HG03108 (cell line): ENCODE measurements around the gene VILL.
A peak's percentile ranks its signal among the peaks of the same experiment; 100 is the strongest.
"Not testable (repeated sequence)": the region's sequence is repeated elsewhere in the genome, so short reads cannot be mapped to it uniquely, and the experiment has no call there.

Experiments used
- ATAC-seq: cut with Tn5 transposase; IDR thresholded peaks from one replicate; pipeline ENCODE4 v1.9.1; 2021; ENCODE audit warnings: moderate library complexity; ENCODE audit not compliant: unreplicated experiment

The VILL gene

DNA sequence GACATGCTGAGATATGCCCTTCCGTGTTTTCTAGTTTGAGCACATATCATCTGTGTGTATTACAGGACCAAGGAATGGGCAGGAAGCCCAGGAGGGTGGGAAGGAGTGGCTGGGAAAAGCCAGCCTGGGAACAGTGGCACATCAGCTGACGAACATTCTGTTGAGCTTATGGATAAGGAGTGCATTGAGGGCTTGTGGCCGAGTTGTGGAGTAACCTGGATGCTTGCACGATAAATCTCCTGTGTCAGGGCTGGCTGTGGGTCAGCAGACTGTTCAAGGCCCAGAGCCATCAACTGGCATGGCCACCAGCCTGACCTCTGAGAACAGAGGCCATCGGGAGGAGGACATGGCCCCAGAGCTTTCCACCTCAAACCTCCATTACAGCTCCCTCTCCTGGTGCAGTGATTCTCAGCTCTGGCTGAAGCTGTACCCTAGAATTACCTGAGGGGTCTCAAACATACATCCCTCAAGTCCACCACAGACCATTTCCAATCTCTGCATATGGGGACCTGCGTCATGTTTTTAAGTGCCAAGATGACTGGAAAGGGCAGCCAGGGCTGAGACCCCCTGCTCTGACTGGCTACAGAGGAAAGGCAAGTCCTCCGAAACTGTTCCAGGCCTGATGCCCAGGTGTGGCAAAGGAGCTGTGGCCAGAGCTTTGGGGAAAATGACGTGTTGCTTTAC is 4.8 kb upstream of the VILL start:
- ATAC-seq: no peak

DNA sequence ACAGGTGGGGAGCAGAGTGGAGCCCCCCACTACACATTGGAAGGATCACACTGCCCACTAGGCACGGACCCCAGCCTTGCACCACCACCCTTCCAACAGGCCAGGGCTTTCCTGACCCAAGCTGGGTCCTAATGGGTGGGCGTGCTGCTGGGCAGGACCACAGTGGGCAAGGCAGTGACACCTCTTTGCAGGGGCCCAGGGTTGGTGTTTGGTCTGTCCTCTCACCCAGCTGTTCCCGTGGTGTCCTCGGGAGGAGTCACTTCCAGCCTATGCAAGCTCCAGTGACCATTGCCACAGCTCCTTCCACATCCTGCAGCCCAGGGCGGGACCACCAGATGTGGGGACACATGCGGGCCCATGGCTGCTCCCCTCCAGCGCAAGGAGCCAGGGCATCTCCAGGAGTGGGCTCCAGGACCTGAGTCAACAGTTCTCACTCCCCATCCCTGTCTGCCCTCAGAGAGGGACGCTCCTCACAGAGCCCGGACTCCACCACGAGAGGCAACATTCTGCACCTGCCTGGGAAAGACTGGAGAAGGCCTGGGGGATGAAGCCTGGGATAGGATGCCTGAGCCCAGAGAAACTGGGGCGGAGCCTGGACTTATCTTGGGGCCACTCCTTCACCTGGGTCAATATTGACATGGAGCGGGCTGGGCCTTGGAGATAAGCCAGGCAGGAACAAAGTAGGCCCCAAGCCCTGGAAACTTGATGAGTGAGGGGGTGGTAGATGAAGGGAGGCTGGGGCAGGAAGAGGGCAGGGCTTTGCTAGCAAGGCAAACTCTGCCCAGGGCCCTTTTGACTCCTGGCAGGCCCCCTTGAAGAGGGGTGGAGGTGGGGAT is 3.9 kb upstream of the VILL start:
- no peak for ATAC-seq

DNA sequence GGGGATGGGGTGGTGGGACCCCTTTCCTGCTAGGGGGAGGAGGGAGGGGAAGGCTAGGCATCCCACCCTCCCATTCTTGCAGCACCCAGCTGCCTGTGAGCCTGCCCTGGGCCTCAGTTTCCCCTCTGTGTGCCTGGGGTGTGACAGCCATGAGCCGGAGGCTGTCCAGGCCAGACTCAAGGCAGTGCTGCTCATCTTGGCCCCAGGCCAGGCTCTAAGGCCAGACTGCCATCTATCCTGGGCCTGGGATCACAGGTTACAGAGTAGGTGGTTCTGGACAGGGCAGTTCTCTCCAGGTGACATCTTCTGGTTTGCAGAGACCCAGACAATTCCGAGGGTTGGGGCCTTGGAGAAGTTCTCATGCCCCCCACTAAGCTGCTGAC is 3.3 kb upstream of the VILL start:
- no peak for ATAC-seq

DNA sequence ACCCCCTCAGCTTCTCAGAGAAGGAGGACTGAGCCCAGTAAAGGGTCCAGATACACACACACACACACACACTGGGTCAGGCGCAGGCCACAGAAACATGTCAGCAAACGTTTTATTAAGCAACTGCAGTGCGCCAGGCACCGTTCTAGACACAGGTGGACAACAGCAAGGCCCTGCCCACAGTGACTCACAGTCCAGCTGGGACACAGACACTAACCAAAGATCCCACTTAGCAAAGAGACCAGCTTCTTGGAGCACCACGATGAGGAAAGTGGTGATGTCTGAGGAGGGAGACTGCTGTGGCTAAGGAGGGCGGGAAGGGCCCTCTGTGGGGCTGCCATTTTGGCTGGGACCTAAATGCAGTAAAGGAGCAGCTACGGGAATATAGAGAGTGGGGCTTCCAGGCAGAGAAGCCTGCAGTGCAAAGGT is 2.8 kb upstream of the VILL start:
- no peak for ATAC-seq

DNA sequence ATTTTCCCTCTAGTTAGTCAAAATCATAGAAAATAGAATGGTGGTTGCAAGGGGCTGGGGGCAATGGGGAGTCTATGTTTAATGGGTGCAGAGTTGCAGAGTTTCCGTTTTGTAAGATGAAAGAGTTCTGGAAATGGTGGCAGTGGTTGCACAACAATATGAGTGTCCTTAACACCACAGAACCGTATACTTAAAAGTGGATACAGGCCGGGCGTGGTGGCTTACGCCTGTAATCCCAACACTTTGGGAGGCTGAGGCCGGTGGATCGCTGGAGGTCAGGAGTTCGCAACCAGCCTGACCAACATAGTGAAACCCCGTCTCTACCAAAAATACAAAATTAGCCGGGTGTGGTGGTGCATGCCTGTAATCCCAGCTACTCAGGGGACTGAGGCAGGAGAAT is 2.2 kb upstream of the VILL start:
- ATAC-seq: not testable (repeated sequence)

DNA sequence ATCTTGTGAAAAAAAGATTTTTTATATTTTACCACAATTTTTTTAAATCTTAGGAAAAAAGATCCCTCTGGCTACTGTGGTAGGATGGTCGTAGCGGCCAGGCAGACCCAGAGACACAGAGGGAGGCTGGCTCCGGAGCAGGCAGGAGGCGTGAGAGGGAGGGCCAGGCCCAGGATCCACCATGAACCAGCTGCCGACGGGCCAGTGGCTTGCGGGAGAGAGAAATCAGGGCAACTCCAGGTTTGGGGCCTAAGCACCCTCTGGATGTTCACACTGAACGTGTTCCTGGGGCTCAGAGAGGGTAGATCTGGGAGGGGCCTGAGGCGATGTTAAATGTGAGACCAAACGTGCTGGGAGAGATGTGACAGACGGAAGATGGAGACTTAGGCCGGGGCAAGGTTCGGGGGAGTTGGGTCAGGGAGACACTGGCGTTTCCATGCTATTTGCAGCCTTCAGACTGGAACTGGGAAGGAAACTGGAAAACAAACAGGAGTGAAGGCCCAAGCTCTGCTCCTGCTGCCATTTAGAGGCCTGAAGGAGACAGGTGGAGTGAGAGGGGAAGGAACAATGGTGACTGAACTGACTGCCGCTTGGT is 1.6 kb upstream of the VILL start:
- no peak for ATAC-seq

DNA sequence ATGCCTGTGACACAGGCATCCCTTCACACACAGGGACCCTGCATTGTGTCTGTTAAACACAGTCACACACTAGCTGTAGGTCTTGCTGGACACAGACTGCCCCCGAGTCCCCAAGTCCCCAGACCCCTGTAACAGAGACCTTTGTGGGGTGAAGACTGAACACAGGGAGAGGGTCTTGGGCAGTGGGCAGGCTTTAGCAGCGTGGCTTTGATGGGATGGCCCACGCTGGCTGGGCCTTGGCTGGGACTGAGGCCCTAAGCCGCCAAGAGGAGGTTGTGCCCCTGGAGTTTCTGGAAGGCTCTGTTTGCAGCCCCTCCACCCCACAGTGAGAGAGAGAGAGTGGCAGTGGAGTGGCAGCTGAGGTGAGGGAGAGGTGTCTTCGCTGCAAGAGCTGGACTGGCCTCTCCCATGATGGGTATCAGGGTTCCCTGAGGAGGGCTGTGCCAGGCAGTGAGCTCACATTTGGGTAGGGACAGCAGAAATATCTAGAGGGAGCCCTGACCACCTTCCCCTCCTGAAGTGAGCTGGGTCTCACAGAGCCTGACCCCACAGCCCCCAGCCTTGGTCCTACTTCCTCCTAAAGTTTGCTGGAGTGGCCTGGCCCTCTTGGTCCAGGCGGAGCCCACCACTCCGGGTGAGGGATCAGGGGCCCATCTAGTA is 635 bp upstream of the VILL start:
- no peak for ATAC-seq

DNA sequence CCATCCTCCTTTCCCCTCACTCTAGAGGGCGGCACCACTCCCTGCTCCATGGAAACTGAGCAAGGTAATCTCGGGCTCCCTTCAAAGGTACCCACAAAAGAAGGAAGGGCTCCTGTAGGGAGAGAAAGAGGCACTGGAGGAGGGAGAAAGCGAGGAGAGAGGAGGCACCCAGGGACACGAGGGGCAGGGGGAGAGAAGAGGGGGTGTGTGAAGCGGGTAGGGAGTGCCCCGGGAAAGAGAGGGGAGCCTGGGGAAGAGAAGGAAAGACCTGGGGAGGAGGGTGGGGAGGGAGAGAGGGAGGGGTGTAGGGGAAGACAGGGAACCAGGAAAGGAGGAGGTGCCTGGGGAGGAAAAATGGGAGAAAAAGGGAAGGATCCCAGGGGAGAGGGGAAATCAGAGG is 523 bp downstream of the VILL start:
- ATAC-seq: no peak

DNA sequence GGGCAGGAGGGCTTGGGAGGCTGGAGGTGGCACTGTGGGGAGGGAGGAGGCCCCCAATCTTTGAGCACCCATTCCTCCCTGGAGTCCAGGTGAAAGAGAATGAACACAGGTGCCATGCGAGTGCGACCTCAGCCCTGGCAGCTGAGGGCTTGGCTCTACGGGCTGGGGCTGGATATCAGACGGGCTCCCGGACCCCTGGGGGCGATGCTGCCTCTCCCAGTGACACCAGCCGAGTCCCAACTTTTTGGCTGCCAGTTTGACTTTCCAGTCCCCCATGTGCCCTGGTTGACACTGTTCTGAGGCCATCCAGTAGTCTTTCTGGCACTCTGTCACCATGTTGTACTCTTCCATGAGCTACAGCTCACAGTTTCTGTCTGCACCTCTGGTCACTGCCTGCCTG is 1.2 kb downstream of the VILL start:
- no peak for ATAC-seq

DNA sequence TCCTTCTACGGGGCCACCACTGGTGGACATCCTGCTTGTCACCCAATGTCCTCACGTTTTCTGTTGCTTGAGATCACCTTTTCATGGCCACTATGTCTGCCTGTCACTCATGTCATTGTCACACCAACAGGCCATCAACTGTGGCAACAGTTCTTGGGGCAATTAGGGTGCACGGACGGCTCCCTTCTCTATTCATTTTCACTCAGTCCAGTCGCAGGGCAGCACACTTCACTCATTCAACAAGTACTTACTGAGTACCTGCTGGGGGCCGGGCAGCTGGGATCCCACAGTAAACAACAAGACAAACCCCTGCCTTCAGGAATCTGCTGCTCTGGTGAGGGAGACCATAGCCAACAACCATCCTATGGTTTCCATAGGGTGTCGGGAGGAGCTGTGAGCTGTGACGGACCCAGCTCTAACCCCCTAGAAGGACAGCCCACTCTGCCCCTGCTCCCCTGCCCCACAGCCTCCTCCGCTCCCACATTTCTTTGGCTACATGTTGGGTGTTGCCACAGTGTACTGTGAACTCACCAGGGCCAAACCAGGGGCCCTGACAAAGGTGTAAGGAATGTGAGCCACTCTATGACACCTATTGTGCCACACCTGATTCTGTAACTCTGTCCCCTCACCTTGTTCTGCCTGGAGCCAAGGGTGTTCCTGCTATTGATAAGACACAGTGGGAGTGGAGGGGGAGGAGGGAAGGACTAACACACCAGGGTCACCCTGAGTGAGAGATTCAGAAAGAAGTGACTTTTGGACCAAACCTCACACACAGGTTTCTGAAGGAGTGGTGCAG is 1.9 kb downstream of the VILL start:
- no peak for ATAC-seq

DNA sequence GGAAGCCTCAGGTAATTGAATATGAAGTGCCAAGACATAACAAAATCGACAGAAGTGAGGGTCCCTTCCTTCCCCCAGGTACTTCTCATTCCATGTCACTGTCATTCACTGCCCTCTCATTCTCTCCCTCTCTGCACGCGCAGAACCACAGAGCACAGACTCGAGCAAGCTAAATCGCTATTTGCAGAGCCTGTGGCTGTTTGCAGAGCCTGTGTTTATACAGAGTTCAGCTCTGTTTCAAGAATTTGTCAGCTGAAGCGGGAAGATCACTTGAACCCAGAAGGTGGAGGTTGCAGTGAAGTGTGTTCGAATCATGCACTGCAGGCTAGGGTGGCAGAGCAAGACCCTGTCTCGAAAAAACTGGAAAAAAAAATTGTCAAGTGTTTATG is 2.5 kb downstream of the VILL start:
- no peak for ATAC-seq

DNA sequence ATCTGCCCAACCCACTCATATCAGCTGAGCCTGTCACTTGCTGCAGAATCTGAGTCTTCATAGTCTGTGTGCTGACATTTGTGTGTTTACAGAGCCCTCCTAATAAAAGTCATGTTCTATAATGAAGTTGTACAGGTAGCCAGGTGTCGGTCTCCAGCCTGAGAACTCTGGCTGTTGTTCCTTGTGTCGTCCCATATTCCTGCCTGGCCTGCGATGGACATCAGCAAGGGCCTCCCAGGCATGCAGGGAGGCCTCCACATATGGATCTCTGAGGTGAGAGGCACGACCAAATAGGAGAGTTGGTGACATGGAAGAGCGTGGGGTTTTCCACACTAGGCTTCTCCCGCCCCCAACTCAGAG is 2.9 kb downstream of the VILL start:
- no peak for ATAC-seq

DNA sequence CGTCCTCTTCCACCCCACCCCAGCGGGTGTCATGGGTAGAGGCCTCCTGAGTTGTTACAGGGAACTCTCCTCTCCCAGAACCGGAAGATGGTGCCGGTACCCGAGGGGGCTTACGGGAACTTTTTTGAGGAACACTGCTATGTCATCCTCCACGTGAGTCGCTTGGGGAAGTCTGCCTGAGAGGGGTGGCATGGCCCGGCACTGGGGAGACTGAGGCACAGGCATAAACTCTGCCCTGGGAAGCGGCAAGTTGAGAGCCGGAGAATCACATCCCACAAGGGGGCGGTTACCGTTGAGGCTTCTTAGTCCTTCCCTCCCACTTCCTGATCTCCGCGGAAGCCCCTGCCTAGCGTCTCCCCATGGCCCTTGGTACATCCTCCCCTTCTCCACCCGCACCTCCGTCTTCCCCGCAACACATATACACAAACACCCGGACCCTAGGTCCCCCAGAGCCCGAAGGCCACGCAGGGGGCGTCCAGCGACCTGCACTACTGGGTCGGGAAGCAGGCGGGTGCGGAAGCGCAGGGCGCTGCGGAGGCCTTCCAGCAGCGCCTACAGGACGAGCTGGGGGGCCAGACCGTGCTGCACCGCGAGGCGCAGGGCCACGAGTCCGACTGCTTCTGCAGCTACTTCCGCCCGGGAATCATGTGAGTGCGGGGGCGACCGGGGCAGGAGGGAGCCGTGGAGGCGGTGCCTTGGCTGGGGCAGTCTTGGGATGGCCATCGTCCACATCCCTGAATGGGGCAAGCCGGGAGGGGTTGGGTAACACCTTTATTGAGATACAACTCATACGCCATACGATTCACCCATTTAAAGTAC is 3.4 kb downstream of the VILL start:
- ATAC-seq: peak; percentile 51

DNA sequence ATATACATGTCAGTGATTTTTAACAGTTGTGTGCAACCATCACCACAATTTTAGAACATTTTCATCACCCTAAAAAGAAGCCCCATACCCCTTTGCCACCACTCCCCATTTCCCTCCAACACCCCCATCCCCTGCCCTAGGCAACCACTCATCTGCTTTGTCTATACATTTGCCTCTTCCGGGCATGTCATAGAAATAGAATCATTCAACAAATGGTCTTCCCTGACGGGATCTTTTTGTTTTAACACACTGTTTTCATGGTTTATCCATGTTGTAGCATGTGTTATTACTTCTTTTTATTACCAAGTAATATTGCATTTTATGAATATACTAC is 4.0 kb downstream of the VILL start:
- ATAC-seq: no peak

DNA sequence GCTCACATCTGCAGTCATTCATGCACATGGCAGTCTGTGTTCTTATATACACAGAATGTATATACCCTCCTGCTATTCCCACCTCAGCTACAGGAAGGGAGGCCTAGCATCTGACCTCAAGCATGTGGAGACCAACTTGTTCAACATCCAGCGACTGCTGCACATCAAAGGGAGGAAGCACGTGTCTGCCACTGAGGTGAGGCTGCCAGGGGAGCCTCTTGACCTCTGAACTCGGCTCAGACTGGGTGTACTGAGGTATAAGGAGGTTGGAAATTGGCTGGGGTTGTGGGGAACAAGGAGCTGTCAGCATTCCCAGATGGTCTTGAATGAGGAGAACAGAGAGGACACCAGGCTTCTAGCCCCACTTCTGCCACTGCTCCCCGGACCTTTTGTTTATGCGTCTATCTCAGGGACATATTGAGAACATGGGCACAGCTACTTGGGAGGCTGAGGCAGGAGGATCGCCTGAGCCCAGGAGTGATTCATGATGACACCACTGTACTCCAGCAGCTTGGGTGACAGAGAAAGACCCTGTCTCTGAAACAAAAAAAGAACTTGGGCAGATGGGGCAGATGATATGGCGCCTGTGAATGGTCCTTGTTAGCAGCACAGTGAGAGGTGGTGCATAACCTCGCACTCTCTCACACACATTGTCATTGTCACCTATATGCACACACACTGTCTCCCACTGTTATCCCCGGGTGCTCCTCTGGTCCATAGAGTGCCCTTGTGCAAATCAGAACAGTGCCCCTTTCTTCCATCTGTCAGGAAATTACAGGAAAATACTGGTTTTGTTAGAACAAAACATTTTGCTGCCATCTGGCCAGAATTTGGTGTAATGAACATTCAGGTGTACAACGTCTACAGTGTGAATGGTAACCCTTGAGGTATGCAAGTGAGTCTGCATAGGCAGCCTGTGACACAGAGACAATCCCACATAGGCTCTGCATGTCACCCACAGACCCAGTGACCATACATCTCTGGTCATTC is 5.4 kb downstream of the VILL start:
- ATAC-seq: no peak

DNA sequence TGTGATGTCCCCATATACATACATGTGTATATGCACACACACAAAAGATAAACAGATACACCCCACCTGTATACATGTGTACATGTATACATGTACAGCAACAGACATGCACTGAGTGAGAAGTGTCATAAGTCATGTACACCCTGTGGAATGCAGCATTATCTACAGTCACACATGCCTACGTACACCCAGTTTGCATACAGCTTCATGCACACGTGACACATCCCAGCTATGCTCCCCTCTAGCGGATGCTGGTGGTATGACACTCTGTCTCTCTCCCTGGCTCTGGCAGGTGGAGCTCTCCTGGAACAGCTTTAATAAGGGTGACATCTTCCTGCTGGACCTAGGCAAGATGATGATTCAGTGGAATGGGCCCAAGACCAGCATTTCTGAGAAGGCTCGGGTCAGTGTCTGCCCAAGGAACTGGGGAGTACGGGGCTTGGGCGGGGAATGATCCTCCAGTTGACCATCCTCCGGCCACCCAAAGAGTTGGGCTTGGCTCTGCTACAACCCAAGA is 6.3 kb downstream of the VILL start:
- ATAC-seq: peak; percentile 42

DNA sequence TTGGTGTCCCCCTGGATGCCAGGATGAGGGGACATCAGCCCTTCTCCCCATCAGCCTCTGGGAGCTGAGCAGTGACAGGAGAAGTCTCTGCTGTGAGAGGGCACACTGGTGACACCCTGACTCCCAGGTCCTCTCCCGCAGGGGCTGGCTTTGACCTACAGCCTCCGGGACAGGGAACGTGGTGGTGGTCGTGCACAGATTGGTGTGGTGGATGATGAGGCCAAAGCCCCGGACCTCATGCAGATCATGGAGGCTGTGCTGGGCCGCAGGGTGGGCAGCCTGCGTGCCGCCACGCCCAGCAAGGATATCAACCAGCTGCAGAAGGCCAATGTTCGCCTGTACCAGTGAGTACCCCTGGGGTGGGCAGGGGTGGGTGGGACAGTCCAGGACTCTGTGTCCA is 6.8 kb downstream of the VILL start:
- ATAC-seq: no peak

DNA sequence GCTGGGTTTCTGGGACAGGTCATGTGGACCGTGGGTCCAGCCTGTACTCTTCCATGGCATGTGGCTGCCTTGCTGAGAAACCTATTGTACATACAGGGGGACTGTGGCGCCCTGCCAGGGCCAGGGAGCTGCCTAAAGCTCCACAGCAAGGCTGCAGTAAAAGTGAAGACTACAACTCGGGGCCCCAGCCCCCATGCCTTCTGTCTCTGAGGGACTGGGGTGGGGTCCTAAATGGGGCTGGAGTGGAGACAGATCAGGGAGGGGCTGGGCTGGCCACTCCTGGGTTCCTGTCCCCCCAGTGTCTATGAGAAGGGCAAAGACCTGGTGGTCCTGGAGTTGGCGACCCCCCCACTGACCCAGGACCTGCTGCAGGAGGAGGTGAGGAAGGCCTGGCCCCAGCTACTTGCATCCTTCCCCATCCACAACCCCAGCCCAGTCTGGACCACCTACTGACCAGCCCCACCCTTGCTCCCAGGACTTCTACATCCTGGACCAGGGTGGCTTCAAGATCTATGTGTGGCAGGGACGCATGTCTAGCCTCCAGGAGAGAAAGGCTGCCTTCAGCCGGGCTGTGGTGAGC is 7.3 kb downstream of the VILL start:
- ATAC-seq: no peak
